ENCODE data around the gene MACROH2A1.

The MACROH2A1 gene

DNA sequence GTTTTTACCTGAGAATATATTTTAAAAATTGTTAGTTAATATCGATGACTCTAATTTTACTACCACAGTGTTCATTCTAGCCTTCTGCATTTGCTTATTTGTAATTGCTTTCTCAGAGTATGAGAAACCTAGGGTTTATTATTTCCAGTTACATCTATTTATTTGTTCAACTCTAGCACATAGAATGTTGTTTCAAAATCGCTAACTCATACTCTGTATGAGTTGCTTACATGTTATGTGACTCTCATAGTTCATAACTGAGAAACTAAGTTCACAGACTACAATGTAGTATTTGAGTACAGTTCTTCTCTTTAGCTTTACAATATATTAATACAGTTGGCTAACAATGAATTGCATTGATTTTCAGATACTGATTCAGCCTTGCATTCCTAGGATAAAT, 103.2 kb downstream of the MACROH2A1 start:
- no peaks in the 10 kb centered on the region for H3K36me3 ChIP-seq (ENCODE audit: control insufficient read depth, insufficient read depth, low read length)
- no peak overlapping the region for H3K4me3 ChIP-seq (ENCODE audit: low read depth, low read length)
- H3K27me3 ChIP-seq (ENCODE audit: control insufficient read depth, insufficient read depth, low read length): no peaks in the 10 kb centered on the region

GRCh38 chr5:135294793-135295192, 104.2 kb downstream of the MACROH2A1 start:
- no peaks in the 10 kb centered on the region for H3K36me3 ChIP-seq (ENCODE audit: control insufficient read depth, insufficient read depth, low read length)
- no peak overlapping the region for H3K9ac ChIP-seq (ENCODE audit: low read length)
- H3K4me1 ChIP-seq (ENCODE audit: control insufficient read depth, insufficient read depth, low read length): no peaks in the 10 kb centered on the region
- no peak overlapping the region for H3K4me3 ChIP-seq (ENCODE audit: low read depth, low read length)
- H3K9me3 ChIP-seq (ENCODE audit: control insufficient read depth, insufficient read depth, low read depth, low read length): no peaks in the 10 kb centered on the region
- H3K27me3 ChIP-seq (ENCODE audit: control insufficient read depth, insufficient read depth, low read length): no peaks in the 10 kb centered on the region
- H3K27ac ChIP-seq (ENCODE audit: low read depth, low read length): no peak overlapping the region

More for the DNA sequence above, 103.2 kb downstream of the MACROH2A1 start:
- H3K9me3 ChIP-seq (ENCODE audit: control insufficient read depth, insufficient read depth, low read depth, low read length): no peaks in the 10 kb centered on the region
- H3K4me1 ChIP-seq (ENCODE audit: control insufficient read depth, insufficient read depth, low read length): no peaks in the 10 kb centered on the region
- H3K9ac ChIP-seq (ENCODE audit: low read length): no peak overlapping the region
- no peak overlapping the region for H3K27ac ChIP-seq (ENCODE audit: low read depth, low read length)

GRCh38 chr5:135289651-135290050, 109.4 kb downstream of the MACROH2A1 start:
- 0 out of 2 replicates have a peak, but pooled peaks cover 6% of the 10 kb centered on the region for H3K9me3 ChIP-seq (ENCODE audit: control insufficient read depth, insufficient read depth, low read depth, low read length)
- no peak overlapping the region for H3K27ac ChIP-seq (ENCODE audit: low read depth, low read length)
- no peak overlapping the region for H3K4me3 ChIP-seq (ENCODE audit: low read depth, low read length)
- no peaks in the 10 kb centered on the region for H3K4me1 ChIP-seq (ENCODE audit: control insufficient read depth, insufficient read depth, low read length)
- no peaks in the 10 kb centered on the region for H3K27me3 ChIP-seq (ENCODE audit: control insufficient read depth, insufficient read depth, low read length)
- no peaks in the 10 kb centered on the region for H3K36me3 ChIP-seq (ENCODE audit: control insufficient read depth, insufficient read depth, low read length)
- no peak overlapping the region for H3K9ac ChIP-seq (ENCODE audit: low read length)

DNA sequence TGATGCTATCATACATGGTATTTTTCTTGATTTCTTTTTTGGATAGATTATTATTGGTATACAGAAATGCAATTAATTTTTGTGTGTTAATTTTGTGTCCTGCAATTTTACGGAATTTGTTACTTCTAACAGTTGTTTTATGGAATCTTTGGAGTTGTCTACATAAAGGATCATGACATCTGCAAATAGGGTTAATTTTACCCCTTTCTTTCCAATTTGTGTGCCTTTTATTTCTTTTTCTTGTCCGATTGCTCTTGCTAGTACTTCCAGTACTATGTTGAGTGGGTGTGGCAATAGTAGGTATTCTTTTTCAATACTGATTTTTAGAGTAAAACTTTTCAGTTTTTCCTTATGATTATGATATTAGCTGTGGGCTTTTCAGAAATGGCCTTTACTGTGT, 111.5 kb downstream of the MACROH2A1 start:
- Histone ChIP-seq H3K27ac (ENCODE audit: low read depth, low read length) (no peak overlapping the region), H3K27me3 (ENCODE audit: control insufficient read depth, insufficient read depth, low read length) (no peaks in the 10 kb centered on the region), H3K9me3 (ENCODE audit: control insufficient read depth, insufficient read depth, low read depth, low read length) (0 out of 2 replicates have a peak, but pooled peaks cover 6% of the 10 kb centered on the region), H3K9ac (ENCODE audit: low read length) (no peak overlapping the region), H3K4me3 (ENCODE audit: low read depth, low read length) (no peak overlapping the region), H3K4me1 (ENCODE audit: control insufficient read depth, insufficient read depth, low read length) (no peaks in the 10 kb centered on the region), H3K36me3 (ENCODE audit: control insufficient read depth, insufficient read depth, low read length) (no peaks in the 10 kb centered on the region)

Measured in HUES6 (cell line).